ENCODE results near the gene NANOS1.

DNA sequence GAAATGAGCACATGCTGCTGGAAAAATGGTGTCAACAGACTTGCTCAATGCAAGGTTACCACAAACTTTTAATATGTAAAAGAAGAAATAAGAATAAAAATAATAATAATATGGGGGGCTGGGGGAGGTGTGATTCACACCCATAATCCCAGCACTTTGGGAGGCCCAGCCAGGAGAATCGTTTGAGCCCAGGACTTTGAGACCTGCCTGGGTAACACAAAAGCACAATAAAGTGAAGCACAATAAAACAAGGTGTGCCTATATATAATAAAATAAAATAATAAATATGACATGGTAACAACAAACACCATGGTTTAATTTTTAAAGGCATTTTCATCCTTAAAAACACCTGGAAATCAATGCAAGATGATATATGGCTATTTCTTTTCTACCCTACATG is 26.0 kb downstream of the NANOS1 start:
- TF ChIP-seq POLR2A (IDR thresholded peaks at IDR 0.05; ENCODE audit: low read depth, low read length) (no peak), POLR2AphosphoS5 (IDR thresholded peaks at IDR 0.05; ENCODE audit: low read depth, low read length) (no peak), POU2F2 (IDR thresholded peaks at IDR 0.05; ENCODE audit: low read depth, low read length) (no peak), TAF1 (IDR thresholded peaks at IDR 0.05; ENCODE audit: low read depth, low read length) (no peak), PAX5 (IDR thresholded peaks at IDR 0.05; ENCODE audit: insufficient read depth, low read length, severe bottlenecking) (no peak)
